Subcutaneous adipose tissue (tissue), 4 donors: ENCODE data around the gene ZNF23. TPM values are rescaled to one million over a fixed set of nuclear protein-coding genes. Genes with fewer than 3 reads are reported as not detected.

Source experiments
- CTCF ChIP-seq: fragments of 450-650 bp; IDR thresholded peaks from one replicate; pipeline ENCODE4 v1.5.1; 2016; ENCODE audit warnings: low read depth, mild to moderate bottlenecking, control low read depth, antibody characterized with exemption, moderate library complexity
- total RNA-seq, 4 donors: library from RNA; depleted of rRNA; stranded (reverse); fragments of >200 nt; gene quantifications; one replicate each; pipeline ENCODE4 v1.1.0, GENCODE V29; 2016

Gene ZNF23
- total RNA-seq, 4 donors from 2014 or later = 8.5 to 19.0 (median 13.5) TPM

DNA sequence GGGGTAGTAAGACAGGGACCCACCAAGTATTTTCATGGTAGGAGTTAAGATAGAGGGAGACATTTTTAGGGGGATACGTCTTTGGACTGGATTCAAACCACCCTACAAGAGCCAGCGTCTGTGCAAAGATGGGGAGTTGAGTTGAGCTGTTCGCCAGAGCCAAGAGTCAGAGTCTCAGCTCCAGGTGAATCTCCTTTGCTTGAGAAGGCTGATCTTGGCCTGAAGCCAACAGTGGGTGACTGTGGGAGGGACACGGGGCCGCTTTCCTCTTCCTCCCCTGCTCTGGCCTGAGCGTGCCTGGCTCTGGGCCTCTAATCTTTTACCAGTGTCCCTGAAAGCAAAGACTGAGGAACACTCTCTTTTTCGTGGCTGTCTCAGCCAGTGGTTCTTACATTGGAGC lies 25.6 kb downstream of the ZNF23 start:
- no peak for TF ChIP-seq CTCF

DNA sequence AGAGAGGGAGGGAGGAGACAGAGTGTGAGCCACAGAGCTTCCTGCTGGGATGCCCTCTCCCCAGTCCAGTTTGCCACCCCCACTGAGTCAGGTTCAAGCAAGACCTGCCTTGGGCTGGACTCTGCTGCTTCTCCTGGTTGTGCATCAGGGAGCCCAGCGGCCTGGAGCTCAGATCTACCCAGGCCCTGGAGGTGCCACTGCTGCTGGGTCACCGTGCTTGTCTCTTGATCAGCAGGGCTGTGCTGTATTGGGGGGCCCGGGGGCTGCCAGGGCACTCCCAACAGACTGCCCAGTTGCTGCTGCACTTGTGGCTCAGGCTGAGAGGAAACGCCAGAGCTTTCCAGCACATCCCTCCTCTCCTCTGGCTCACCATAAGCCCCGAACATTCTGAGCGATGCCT lies 29.1 kb downstream of the ZNF23 start:
- no peak for TF ChIP-seq CTCF

DNA sequence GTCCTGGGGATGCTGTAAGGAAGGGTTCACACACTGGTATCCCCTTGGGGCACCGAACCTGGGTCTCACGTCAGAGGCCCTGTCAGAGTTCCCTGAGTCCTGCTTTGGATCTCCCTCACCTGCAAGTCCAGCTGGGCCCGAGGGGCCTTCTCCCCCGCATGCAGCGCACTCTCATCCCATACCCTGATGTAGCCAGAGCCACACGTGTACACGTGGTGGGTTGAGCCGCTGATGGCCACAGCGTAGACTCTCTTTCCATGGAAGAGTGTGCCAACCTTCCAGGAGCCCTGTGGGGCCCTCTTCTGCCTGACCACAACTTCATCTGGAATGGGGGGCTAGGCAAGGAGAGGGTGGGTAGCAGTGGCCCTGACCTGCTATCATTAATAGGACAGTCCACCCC lies 30.1 kb downstream of the ZNF23 start:
- TF ChIP-seq CTCF = no peak

GRCh38 chr16:71431176-71431575 lies 30.9 kb downstream of the ZNF23 start:
- no peak for TF ChIP-seq CTCF

DNA sequence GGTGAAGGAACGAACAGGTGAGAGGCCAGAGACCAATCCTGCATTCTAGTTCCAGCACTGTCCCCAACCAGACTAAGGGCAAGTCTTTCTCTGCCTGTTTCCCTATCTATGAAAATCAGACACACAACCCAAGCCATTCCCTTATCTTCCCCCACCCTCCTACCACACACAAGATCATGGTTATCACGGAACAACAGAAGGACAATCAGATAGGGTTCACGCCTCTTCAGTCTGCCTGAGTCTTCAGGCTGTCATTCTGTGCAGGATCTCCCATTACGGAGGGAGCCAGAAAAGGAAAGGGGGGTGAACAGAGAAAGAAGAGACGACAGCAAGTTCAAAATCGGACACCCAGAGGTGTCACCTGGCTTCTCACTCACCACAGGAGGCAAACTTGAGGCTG lies 31.3 kb downstream of the ZNF23 start:
- no peak for TF ChIP-seq CTCF

- no peak for TF ChIP-seq CTCF
Observed at GRCh38 chr16:71429581-71429980, 32.5 kb downstream of the ZNF23 start.

DNA sequence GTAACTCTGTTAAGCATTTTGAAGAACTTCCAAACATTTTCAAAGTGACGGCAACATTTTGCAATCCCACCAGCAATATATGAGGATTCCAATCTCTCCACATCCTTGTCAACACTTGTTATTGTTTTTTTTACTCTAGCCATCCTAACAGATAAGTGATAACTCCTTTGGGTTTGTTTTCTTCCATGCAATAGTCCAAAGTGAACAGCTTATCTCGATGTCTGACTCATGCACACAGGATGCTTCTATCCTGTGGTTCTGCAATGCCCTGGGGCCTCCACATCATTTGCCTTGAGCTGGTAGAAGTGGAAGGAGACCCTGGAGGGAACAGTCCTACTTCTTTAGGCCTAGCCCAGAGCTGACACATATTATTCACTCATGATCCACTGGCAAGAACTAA lies 33.2 kb downstream of the ZNF23 start:
- no peak for TF ChIP-seq CTCF

- no peak for TF ChIP-seq CTCF
Observed at GRCh38 chr16:71428385-71428784, 33.7 kb downstream of the ZNF23 start.
